ENCODE results near the gene AP2A2.

AP2A2 gene

GRCh38 chr11:1017269-1018005 lies 91.8 kb downstream of the AP2A2 start:
- DNase-seq, result no peak

GRCh38 chr11:1018091-1018490 lies 92.4 kb downstream of the AP2A2 start:
- no peak for DNase-seq

GRCh38 chr11:1019321-1019910 lies 93.7 kb downstream of the AP2A2 start:
- DNase-seq, result no peak

- no peak for DNase-seq
Measured at GRCh38 chr11:1020211-1020905, 94.7 kb downstream of the AP2A2 start.

- DNase-seq, result no peak
Measured at GRCh38 chr11:1022411-1022810, 96.7 kb downstream of the AP2A2 start.

GRCh38 chr11:1022908-1023810 lies 97.5 kb downstream of the AP2A2 start:
- DNase-seq, result no peak

GRCh38 chr11:1023811-1024596 lies 98.3 kb downstream of the AP2A2 start:
- DNase-seq, result no peak

- DNase-seq, result no peak
Measured at GRCh38 chr11:1024597-1025409, 99.1 kb downstream of the AP2A2 start.

- no peak for DNase-seq
Measured at GRCh38 chr11:1025410-1026162, 99.9 kb downstream of the AP2A2 start.

GRCh38 chr11:1026163-1026450 lies 100.4 kb downstream of the AP2A2 start:
- no peak for DNase-seq

- no peak for DNase-seq
Measured at GRCh38 chr11:1026641-1027482, 101.2 kb downstream of the AP2A2 start.

GRCh38 chr11:1027483-1028290 lies 102.0 kb downstream of the AP2A2 start:
- no peak for DNase-seq

GRCh38 chr11:1028291-1028540 lies 102.5 kb downstream of the AP2A2 start:
- DNase-seq, result no peak

GRCh38 chr11:1028616-1029015 lies 102.9 kb downstream of the AP2A2 start:
- DNase-seq, result no peak

- DNase-seq, result no peak
Measured at GRCh38 chr11:1029051-1029450, 103.4 kb downstream of the AP2A2 start.

GRCh38 chr11:1029654-1030053 lies 104.0 kb downstream of the AP2A2 start:
- no peak for DNase-seq

GRCh38 chr11:1030086-1030485 lies 104.4 kb downstream of the AP2A2 start:
- DNase-seq, result no peak

- no peak for DNase-seq
Measured at GRCh38 chr11:1030556-1030955, 104.9 kb downstream of the AP2A2 start.

Data from NCI-H1930 (cell line).